GM19438 (cell line): ENCODE data around the gene MARCHF2.
"Not testable (repeated sequence)": the region's sequence is repeated elsewhere in the genome, so short reads cannot be mapped to it uniquely, and the experiment has no call there.

ENCODE experiments used
- ATAC-seq: cut with Tn5 transposase; IDR thresholded peaks from one replicate; pipeline ENCODE4 v1.9.1; 2021; ENCODE audit warnings: low read depth; ENCODE audit not compliant: unreplicated experiment

Gene MARCHF2

DNA sequence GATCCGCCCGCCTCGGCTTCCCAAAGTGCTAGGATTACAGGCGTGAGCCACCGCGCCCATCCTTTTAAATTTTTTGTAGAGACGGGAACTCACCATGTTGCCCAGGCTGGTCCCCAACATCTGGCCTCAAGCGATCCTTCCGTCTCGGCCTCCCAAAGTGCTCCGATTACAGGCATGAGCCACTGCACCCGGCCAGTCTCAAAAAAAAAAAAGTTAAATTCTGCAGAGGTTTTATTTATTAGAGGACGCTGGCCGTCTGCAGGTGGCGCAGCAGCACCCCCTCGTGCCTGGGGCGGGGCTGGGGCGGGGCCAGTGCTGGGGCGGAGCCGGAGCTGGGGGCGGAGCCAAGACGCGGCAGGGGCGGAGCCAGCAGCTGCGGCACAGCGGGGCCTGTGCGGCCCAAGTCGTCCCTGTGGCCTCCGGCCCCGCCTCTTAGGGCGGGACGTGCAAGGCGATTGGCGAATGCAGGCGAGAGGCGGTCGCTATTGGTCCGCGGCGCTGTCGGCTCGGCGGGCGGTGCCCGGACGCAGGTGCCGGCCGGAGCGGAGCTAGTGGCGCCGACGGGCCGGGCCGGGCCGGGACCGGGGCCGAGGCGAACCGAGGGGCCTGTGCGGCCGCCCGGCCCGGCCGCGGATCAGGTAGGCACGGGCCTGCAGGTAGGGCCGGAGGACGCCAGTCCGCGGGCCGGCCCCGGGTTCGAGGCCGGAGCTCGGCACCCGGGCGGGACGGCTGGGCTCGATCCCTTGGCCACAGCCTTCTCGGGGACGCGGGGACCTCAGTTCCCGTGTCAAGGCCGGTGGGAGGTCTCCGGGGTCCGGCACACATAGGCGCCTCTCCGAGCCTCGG lies at the start of gene MARCHF2:
Gene MARCHF2, plus strand, starts transcription at position 523 of the 846 bp plus-strand sequence. CDS start 8,536 bp downstream, outside the sequence.
- ATAC-seq: peak; percentile 99

DNA sequence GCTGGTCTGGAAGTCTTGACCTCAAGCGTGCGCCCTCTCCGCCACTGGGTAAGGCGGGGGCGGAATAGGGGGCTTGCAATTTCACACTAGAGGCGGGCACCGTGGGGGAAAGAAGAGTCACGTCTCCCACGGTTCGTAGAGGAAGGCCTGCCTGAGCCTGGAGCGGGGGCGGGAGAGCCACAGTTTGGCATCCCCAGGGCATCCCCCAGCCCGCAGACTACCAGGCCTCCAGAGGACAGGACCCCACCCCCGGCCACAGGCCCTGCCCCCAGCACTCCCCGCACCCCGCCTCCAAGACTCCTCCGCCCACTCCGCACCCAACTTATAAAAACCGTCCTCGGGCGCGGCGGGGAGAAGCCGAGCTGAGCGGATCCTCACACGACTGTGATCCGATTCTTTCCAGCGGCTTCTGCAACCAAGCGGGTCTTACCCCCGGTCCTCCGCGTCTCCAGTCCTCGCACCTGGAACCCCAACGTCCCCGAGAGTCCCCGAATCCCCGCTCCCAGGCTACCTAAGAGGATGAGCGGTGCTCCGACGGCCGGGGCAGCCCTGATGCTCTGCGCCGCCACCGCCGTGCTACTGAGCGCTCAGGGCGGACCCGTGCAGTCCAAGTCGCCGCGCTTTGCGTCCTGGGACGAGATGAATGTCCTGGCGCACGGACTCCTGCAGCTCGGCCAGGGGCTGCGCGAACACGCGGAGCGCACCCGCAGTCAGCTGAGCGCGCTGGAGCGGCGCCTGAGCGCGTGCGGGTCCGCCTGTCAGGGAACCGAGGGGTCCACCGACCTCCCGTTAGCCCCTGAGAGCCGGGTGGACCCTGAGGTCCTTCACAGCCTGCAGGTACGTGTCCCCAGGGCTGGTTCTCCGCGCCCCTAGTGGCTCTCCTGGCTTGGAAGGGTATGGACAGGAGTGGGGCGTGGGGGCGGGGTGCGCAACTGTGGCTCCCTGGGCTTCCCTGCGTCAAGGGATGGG lies 49.0 kb upstream of the MARCHF2 start, which contains the start of gene ANGPTL4:
Gene ANGPTL4, plus strand, starts transcription at position 353 of the 969 bp plus-strand sequence. Its CDS starts 167 bp downstream, at position 520.
- no peak for ATAC-seq

GRCh38 chr19:8366121-8366581 lies 47.0 kb upstream of the MARCHF2 start:
- ATAC-seq: no peak

DNA sequence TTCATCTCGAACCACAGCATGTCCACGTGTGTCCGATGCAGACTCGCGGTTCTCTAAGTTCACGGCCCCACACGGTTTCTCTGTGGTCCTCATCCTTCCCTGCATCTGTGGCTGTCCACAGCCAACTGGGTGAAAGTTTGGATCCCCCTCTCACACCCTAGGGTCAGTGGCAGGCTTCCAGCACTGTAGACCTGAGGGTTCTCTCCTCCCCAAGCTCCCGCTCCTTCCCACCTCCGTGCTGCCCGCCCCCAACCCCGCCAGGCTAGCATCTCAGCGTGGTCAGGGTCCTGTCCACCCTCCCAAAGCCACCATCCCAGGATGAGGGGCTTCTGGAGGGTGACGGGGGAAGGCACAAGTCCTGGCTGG lies 46.2 kb upstream of the MARCHF2 start:
- no peak for ATAC-seq

GRCh38 chr19:8367327-8368001 lies 45.6 kb upstream of the MARCHF2 start:
- ATAC-seq: no peak

- no peak for ATAC-seq
Measured at GRCh38 chr19:8370176-8371010, 42.7 kb upstream of the MARCHF2 start.

DNA sequence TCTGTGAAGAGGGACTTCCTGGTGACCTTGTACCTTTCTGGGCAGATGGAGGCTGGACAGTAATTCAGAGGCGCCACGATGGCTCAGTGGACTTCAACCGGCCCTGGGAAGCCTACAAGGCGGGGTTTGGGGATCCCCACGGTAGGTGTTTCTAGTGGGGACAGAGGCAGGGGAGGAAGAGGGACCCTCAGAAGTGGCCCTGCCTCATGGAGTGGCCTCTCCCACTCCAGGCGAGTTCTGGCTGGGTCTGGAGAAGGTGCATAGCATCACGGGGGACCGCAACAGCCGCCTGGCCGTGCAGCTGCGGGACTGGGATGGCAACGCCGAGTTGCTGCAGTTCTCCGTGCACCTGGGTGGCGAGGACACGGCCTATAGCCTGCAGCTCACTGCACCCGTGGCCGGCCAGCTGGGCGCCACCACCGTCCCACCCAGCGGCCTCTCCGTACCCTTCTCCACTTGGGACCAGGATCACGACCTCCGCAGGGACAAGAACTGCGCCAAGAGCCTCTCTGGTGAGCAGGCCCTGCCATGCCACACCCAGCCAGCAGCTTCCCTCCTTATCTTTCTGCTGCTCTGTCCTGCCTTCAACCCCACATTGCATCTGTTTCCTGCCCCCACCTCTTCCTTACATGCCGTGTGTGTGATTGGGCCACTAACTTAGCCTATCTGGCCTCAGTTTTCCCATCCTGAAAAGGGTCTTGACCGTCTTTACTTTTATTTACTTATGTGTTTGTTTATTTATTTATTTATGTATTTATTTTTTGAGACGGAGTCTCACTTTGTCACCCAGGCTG lies 41.9 kb upstream of the MARCHF2 start:
- no peak for ATAC-seq

DNA sequence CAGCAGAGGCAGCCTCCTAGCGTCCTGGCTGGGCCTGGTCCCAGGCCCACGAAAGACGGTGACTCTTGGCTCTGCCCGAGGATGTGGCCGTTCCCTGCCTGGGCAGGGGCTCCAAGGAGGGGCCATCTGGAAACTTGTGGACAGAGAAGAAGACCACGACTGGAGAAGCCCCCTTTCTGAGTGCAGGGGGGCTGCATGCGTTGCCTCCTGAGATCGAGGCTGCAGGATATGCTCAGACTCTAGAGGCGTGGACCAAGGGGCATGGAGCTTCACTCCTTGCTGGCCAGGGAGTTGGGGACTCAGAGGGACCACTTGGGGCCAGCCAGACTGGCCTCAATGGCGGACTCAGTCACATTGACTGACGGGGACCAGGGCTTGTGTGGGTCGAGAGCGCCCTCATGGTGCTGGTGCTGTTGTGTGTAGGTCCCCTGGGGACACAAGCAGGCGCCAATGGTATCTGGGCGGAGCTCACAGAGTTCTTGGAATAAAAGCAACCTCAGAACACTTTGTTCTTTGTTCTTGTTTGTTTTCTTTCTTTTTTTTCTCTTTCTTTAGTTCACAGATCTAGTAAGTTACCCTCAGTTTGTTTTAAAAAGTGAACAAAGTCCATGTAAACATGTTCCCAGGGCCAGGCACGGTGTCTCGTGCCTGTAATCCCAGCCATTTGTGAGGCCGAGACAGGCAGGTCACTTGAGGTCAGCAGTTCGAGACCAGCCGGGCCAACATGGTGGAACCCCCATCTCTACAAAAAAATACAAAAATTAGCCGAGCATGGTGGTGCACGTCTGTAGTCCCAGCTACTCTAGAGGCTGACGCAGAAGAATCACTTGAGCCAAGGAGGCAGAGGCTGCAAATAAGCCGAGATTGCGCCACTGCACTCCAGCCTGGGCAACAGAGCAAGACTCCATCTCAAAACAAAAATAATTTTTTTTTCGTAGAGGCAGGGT lies 39.0 kb upstream of the MARCHF2 start:
- ATAC-seq: no peak

- ATAC-seq: not testable (repeated sequence)
Measured at GRCh38 chr19:8375766-8376165, 37.3 kb upstream of the MARCHF2 start.

DNA sequence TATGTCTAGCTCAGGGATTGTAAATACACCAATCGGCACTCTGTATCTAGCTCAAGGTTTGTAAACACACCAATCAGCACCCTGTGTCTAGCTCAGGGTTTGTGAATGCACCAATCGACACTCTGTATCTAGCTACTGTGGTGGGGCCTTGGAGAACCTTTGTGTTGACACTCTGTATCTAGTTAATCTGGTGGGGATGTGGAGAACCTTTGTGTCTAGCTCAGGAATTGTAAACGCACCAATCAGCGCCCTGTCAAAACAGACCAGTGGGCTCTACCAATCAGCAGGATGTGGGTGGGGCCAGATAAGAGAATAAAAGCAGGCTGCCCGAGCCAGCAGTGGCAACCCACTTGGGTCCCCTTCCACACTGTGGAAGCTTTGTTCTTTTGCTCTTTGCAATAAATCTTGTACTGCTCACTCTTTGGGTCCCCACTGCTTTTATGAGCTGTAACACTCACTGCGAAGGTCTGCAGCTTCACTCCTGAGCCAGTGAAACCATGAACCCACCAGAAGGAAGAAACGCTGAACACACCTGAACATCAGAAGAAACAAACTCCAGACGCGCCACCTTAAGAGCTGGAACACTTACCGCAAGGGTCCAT lies 36.6 kb upstream of the MARCHF2 start:
- not testable (repeated sequence) for ATAC-seq

DNA sequence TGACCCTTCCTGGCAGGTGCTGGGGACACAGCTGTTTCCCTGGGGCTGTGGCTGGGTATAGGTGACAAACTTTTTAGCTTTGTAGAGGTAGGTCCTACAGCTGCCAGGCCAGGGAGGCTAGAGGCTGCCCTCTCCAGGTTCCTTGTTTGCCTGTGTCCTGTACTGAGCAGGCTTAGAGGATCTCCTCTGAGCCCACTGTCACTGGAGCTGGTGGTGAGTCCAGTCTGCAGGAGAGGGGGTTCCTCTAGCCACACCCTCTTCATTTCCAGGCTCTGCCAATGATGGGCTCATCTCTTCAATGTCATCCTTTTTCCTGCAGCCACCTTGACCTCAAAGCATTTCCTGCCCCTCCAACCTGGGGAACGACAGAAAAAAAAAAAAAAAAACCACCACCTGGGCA lies 35.5 kb upstream of the MARCHF2 start:
- no peak for ATAC-seq

GRCh38 chr19:8379156-8379891 lies 33.8 kb upstream of the MARCHF2 start:
- not testable (repeated sequence) for ATAC-seq

- not testable (repeated sequence) for ATAC-seq
Measured at GRCh38 chr19:8384569-8384968, 28.5 kb upstream of the MARCHF2 start.

DNA sequence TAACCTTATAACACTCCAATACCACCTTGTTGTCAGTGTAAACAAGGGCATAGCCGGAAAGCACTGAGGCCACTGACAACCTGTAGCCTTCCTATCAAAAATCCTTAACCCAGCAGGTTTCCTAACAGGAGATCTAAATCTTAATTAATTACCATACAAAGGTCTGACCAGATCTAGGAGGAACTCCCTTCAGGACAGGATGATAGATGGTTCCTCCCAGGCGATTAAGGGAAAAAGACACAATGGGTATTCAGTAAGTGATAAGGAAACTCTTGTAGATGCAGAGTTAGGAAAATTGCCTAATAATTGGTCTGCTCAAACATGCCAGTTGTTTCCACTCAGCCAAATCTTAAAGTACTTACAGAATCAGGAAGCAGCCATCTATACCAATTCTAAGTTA lies 28.0 kb upstream of the MARCHF2 start:
- not testable (repeated sequence) for ATAC-seq

- not testable (repeated sequence) for ATAC-seq
Measured at GRCh38 chr19:8385566-8385965, 27.5 kb upstream of the MARCHF2 start.

GRCh38 chr19:8386419-8386818 lies 26.7 kb upstream of the MARCHF2 start:
- ATAC-seq: not testable (repeated sequence)

DNA sequence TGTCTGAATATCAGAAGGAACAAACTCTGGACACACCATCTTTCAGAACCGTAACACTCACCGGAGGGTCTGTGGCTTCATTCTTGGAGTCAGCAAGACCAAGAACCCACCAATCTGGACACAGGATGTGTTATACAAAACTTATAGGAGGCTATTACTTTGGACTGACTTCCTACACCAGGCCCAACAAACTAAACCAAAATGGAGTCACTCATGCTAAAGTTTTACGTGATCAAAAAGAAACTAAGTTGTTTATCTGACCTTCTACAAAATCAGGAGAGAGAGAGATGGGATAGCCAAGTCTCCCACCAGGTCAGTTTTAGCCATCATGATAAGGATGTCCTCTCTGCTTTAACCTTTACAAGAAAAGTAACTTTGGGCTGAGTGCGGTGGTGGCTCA lies 26.1 kb upstream of the MARCHF2 start:
- ATAC-seq: no peak
